Measurements from ENCODE around the gene XXYLT1.

XXYLT1 gene

GRCh38 chr3:195267096-195267495 is 3.9 kb downstream of the XXYLT1 start:
- DNase-seq (ENCODE audit: low spot score): no peak

DNA sequence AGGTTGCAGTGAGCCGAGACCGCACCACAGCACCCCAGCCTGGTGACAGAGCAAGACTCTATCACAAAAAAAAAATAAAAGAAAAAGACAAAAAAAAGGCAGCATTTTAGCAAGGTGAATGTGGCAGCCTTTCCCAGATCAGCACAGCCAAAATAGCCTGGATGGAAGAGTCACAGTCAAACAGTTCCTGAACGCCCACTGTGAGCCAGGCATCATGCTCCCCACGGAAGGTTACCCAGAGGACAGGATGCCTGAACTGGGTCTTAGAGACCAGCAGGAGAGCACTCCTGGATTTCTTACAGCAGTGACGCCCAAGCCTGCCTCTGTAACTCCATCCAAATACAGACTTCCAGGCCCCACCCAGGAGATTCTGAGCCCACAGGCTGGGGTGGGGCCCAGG is 4.5 kb downstream of the XXYLT1 start:
- no peak for DNase-seq (ENCODE audit: low spot score)

DNA sequence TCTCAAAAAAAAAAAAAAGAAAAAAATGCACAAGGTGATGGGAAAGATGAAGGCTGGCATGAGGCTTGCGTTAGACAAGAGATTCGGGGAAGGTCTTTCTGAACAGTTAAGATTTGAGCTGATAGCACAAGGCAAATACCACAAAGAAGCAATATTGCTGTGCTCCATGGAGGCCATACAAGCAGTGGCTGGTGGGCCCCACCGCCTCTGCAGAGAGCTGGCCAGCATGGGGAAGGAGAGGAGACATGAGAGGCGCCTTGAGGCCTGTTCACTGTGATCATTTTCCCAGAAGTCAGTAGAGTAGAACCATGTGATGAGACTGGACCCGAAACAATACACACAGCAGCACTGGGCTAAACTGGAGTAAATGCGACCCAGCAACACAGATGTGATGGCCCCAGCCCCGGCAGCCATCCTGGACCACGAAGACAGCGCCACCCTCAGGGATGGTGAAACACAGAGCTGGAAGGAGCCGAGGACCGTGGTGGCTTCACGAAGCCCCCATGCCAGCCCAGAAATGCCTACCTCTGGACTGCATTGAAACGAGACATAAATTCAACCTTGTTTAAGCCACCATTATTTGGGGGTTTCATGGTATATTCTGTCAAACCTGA is 5.5 kb downstream of the XXYLT1 start:
- DNase-seq (ENCODE audit: low spot score): no peak

DNA sequence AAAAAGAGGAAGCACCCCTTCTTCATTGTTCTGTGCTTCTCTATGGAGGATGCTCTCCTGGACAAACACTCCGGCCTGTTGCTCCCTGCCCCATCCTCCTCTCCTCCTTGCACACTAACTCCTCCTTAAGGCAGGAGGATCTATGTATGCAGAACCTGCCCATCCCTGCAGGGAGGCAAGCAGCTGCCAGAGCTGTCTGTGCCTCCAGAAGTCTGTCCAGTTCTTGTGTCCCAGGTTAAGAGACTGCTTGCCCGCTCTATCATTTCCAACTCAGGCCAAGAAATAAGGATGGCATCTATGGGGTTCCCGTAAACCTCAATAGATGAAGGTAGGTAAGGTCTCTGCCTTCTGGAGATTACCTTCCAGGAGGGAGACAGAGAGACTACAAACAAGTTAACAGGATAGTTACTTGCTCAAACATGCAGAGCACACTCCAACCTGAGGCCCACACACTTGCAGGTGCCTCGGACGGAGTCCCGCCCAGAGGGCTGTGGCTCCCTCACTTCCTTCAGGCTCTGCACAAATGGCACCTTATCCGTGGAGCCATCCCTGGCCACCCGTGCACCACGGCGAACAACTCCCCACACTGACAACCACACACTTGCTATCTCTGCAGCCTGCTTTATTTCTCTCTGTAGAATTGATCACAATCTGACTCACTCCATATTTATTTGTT is 6.9 kb downstream of the XXYLT1 start:
- DNase-seq (ENCODE audit: low spot score): no peak

DNA sequence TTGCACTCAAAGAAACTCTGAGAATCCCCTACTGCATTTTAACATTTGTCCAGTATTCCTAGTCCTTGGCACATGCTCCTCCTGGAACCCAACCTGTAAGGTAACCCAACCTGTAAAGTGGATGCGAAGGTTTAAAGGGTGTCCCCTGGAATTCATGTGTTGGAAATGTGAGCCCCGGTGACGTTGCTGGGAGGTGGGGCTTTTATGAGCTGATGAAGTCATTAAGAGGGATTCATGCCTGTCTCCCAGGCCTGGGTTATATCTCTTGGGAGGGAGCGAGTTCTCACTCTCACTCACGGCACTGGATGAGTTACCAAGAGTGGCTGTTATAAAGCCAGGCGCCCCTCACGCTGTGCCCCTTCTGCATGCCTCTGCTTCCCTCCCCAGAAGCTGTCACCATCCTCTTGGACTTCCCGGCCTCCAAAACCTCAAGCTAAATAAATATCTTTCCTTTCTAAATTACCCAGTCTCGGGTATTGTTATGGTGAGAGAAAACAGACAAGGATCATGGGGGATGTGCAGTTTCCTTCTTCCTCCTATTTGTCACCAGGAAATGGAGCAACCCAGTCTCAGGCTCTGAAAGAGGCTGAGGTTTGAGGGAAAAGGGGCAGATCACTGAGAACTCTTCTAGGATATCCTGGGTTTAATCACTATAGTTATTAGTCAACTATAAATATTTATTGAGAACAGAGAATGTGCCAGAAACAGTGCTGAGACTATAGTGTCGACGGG is 7.6 kb downstream of the XXYLT1 start:
- DNase-seq (ENCODE audit: low spot score): peak; percentile 29

- DNase-seq (ENCODE audit: low spot score): no peak
Observed at GRCh38 chr3:195261925-195262324, 9.0 kb downstream of the XXYLT1 start.

DNA sequence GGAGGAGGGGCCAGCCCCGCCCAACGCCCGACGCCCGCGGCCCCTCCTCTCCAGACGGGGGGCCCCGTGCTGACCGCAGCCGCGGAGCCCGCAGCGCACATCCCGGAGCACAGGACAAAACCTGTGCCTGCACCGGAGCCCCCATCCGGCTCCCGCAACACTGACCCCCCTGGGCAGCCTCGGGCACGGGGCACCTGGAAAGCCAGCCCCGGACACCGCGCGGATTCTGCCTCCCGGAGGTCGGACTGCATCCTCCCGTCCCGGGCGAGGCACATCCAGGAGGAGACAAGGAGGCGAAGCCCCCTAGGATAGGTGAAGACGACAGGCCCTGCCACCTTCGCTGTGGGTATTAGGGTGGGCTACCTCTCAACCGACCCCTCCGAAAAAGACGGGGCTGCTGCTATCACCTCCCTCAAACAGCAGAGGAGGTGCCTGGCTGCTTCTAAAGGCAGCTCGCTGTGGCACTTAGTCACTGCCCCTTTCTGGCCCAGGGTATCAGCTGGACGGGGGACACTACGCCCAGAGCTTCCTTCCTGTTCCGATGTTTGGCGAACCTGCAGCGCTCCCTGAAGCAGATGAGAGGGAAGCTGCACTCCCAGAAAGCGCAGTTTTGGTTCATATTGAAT is 10.6 kb downstream of the XXYLT1 start:
- DNase-seq (ENCODE audit: low spot score): no peak

DNA sequence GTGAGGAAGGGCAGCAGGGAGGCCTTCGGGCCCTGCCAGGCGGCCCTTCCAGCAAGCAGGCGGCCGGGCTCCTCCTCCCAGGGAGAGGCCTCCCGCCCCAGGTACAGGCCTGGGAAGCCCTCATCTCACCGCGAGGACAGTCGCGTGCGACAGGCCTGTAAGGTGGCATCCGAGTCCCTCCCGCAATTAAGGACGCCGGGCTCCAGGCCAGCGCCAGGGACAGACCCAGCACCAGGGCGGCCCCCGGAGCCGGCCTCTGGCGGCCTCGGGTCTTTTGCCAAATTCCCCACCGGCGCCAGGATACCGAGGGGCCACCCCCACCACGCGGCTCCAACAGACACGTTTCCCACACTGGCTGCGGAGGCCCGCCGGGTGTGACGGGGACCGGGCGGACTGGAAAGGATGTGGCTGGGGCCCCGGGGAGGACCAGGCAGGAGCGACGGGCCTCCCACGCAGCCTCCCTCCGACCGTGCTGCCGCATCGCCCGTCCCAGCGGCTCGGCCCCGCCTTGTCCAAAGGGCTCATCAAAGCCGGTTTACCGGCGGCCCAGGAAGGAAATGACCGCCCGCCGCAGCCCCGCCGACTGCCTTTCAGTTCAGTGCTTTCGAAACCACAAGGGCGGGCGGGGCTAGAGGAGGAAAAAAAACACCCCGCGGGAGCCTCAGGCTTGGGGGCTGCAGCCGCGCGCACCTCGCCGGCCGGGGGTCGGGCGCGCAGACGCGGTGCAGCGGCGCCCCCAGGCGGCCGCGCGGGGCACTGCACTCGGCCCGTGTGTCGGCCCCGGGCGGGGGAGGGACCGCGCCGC is 11.3 kb downstream of the XXYLT1 start:
- DNase-seq (ENCODE audit: low spot score): peak; percentile 99

- DNase-seq (ENCODE audit: low spot score): peak; percentile 61
Observed at GRCh38 chr3:195259154-195259474, 11.8 kb downstream of the XXYLT1 start.

DNA sequence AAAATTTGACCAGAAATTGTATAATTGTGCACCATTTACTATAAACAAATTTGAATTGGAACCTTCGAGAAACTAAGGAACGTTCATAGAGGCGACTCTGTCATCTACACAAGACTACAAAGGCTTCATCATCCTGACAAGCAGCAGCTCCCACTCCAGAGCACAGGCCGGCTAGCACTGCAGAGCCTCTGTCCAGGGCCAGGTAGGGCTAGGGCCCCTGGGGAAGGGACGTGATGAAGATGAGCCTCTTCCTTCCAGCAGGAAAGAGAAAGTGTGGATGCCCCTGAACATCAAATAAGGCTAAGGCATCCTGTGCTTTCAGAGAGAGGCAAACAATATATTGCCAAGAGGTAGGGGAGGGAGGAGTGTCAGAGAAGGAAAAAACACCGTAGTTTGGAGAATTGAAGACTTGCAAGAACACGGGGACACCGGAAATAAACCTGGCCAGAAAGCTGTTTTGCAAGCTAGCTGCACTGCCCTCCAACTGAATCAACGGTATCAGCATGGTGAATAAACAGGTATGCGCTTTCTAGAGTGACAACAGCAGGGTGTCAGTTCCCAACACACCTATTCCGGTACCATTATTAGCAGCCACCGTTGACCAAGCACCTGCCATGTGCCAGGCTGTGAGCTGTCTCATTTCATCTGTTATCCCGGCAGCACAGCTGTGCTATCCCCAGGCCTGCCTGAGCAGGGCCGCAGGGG is 12.4 kb downstream of the XXYLT1 start:
- no peak for DNase-seq (ENCODE audit: low spot score)

DNA sequence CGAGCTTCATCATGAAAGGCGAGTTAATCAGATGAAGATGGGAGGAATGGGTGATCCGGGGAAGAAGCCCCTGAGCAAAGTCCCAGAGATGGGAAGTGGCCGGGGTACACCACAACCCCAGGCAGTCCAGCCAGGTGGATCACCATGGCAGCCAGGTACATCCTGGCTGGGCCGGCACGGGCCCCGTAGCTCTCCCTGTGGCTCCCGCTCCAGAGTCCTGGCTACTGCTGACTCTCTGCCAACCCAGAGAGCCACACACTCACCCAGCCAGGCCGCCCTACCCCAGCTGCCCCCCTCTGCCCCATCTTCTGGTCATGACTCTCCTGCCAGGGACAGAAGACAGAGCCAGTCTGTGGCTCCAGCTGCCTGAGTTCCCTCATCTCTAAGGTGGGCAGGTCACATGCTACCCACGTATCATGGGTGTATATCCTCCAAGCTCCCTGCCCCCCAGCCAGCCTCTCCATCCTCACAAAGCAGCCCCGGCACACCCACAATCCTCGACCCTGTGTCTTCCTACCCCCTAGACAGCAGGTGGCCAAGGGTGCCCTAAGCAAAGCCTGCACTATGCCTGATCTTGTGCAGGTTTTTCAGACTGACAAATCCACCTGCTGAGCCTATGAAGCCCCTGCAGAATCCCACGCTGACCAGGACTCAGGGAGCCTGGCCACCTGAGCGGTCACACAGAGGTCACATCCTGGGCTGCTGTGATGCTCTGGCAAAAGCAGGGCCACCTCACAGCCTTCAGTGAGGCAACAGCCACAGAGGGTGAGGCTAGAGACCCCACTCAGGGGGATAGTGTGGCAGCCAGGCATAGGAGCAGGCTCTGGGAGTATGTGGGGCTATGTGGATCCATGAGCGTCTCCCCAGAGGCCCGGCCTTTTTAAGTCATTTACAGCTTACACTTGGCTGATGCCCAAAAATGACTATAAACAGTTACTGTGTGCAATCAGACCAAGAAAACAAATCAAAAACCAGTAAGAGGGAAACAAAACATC is 13.2 kb downstream of the XXYLT1 start:
- no peak for DNase-seq (ENCODE audit: low spot score)

DNA sequence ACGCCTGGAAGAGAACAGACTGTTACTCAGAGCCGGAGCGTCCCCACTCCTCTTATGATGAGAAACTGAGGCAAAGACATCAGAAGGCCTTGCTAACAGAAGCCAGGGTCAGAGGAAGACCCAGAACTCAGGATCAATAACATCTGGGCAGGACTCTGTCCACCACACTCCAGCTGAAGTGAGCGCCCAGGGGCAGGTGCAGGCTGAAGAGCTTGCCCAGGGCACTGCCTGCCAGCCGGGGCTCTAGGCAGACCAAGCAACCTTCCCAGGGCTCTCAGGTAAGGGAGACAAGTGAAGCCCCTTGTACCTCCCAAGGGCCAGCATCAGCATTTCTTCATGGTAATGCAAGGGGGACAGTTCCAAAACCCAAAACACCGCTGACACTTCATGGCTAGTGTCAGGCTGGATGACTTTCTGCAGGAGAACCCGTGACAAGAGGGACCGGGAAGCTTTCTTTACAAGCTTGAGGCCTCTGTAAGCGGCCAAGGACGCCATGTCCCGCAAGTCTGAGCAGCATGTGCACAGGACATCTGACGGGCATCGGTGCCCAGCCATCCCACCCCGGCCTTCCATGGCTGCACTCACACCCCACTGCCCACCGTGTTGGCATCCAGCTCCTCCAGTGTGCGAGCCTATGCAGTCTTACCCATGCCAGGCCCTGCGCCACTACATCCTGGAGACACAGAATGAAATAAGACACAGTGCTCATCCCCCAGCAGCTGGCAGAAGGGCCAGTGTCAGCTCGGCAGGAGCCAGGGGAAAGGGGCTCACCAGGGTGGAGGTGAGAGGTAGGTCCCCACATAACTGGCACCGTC is 14.1 kb downstream of the XXYLT1 start:
- DNase-seq (ENCODE audit: low spot score): no peak

DNA sequence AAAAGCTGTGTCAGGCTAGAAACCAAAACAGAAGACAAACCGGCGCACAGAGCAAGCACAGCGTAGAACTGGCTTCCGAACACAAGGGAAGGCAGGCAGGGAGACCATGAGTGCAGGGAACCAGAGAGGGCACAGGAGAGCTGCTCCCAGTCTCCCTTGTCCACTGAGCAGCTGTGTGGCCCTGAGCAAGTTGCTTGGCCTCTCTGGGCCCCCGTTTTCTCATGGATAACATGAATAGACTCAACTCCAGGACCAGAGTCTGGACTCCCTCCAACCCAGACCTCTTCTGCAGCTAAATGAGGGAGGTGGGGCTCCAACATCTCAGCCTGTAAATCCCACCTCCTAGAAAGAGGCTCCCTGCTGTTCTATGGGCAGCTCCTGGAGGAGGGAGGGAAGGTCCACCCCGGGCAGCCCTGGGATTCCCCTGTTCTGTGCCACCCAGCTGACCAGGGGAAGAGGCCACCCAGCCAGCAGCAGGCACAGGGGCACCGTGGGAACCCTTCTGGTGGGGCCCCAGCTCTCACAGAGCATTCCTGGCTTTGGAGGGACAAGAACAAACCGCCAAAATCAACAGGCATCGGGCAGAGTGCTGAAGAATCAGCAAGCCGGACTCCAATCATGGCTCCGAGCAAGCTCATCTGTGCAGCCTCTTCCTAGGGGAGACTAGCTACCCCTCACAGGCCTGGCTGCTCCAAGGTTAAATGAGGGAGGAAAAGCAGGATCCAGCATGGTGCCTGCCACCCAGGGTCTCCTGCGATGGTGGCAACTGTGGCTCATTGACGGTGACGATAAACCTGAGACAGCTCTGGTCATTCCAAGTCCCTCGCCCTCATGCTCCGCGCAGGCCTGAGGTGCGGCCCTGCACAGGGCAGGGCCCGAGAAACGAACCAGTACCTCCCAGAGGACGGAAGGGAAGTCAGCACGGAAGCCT is 15.1 kb downstream of the XXYLT1 start:
- DNase-seq (ENCODE audit: low spot score): no peak

GRCh38 chr3:195255176-195255500 is 15.8 kb downstream of the XXYLT1 start:
- no peak for DNase-seq (ENCODE audit: low spot score)

DNA sequence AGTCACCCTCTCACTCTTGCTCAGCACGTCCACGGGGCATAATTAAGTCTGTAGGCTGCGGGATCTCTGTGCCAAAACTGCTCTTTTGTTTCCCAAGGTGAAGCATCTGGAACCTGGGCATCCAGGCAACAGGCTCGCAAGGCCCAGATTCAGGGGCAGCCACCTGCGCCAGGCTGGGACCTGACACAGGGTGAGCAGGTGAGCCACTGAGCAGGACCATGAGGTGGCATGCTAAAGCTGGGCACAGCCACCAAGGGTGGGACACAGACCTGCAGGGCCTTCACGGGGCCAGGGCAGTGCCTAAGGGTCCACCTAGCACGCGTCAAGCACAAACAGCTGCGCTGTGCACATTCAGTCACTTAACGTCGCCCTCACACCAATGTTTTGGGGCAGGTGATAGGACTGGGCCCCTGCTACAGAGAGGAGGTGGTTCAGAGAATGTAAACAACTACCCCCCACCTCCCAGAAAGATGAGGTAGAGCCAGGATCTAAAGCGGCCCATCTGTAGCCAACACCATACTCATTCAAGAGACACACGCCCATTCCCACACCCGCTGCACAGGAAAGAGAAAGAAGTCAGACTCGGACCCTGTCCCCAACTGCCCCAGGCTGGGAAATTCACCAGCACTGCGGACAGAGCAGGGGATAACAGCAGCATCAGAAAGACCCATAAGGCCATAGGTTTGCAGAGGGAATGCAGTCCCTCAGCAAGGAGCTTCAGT is 16.3 kb downstream of the XXYLT1 start:
- no peak for DNase-seq (ENCODE audit: low spot score)

- DNase-seq (ENCODE audit: low spot score): no peak
Observed at GRCh38 chr3:195253923-195254432, 17.0 kb downstream of the XXYLT1 start.

DNA sequence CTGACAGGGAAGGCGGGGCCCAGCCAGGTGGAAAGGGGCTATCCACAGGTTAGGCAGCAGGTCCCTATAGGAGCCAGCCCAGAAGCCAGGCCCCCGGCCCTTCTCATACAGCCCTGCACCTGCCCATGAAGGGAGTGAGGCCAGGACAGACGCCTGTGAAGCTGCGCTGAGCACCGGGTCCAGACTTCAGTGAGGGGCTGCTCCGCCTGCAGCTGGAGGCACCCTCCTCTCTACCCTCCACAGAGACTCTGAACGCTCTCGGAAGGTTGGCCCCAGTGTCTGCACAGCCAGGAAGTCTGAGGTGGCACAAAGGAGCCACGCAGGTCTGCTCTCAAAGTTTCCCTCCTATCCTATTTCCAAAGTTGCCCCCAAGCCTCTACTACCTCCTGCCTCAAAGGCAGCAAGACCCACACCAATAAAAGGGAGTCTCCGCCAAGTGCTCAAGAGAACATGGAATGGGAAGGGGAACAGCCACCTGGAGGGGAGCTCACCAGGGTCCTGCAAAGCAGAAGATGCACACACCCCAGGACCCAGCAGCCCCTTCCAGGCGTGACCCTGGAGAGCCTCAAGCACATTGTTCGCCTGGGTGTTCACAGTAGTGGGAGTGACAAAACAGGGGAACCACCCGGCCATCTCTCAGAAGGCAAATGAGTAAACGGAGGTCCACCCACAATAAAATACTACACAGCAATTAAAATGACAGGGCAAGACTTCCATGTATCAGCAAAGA is 19.5 kb downstream of the XXYLT1 start:
- DNase-seq (ENCODE audit: low spot score): no peak

Measured in GM03348 (cell line).